IPS DF 19.7 (cell line): Measurements from ENCODE around the gene ODAM.
"Not testable (repeated sequence)": the region's sequence is repeated elsewhere in the genome, so short reads cannot be mapped to it uniquely, and the experiment has no call there.

Experiments used
- DNase-seq: peaks from one replicate; pipeline ENCODE4 v3.0.0-alpha.2; 2013; ENCODE audit warnings: low read depth, low spot score

Gene ODAM

GRCh38 chr4:70195425-70195824, at the start of gene ODAM:
ODAM (plus strand) TSS chr4:70195725; CDS start chr4:70196544, 819 bp downstream.
- DNase-seq: no peak

GRCh38 chr4:70151271-70151670, 44.3 kb upstream of the ODAM start:
- no peak for DNase-seq

- no peak for DNase-seq
Measured at GRCh38 chr4:70152088-70152487, 43.4 kb upstream of the ODAM start.

- DNase-seq: no peak
Measured at GRCh38 chr4:70153937-70154336, 41.6 kb upstream of the ODAM start, which contains the start of gene PRR27. PRR27 (plus strand) TSS chr4:70154237; CDS start chr4:70154376, 139 bp downstream.

- no peak for DNase-seq
Measured at GRCh38 chr4:70158576-70158975, 36.9 kb upstream of the ODAM start.

GRCh38 chr4:70177090-70177489, 18.4 kb upstream of the ODAM start:
- no peak for DNase-seq

GRCh38 chr4:70178075-70178660, 17.4 kb upstream of the ODAM start:
- no peak for DNase-seq

- no peak for DNase-seq
Measured at GRCh38 chr4:70179811-70180210, 15.7 kb upstream of the ODAM start.

GRCh38 chr4:70181864-70182263, 13.7 kb upstream of the ODAM start:
- no peak for DNase-seq

GRCh38 chr4:70182517-70183167, 12.9 kb upstream of the ODAM start:
- DNase-seq: no peak

- no peak for DNase-seq
Measured at GRCh38 chr4:70183168-70183939, 12.2 kb upstream of the ODAM start.

GRCh38 chr4:70183940-70184246, 11.6 kb upstream of the ODAM start:
- DNase-seq: no peak

GRCh38 chr4:70187216-70187615, 8.3 kb upstream of the ODAM start:
- no peak for DNase-seq

GRCh38 chr4:70190579-70190978, 4.9 kb upstream of the ODAM start:
- DNase-seq: no peak

GRCh38 chr4:70191647-70192046, 3.9 kb upstream of the ODAM start:
- no peak for DNase-seq

GRCh38 chr4:70192895-70193294, 2.6 kb upstream of the ODAM start:
- no peak for DNase-seq

GRCh38 chr4:70196857-70197256, 1.3 kb downstream of the ODAM start:
- DNase-seq: no peak

GRCh38 chr4:70197842-70198241, 2.3 kb downstream of the ODAM start:
- DNase-seq: no peak

GRCh38 chr4:70203601-70204000, 8.1 kb downstream of the ODAM start:
- DNase-seq: no peak

GRCh38 chr4:70212752-70213151, 17.2 kb downstream of the ODAM start:
- DNase-seq: not testable (repeated sequence)

- DNase-seq: not testable (repeated sequence)
Measured at GRCh38 chr4:70216109-70216508, 20.6 kb downstream of the ODAM start.

GRCh38 chr4:70216550-70216949, 21.0 kb downstream of the ODAM start:
- not testable (repeated sequence) for DNase-seq

- DNase-seq: not testable (repeated sequence)
Measured at GRCh38 chr4:70221389-70221788, 25.9 kb downstream of the ODAM start.
